ENCODE data around the gene GPR176. TPM values are rescaled to one million over a fixed set of nuclear protein-coding genes. Genes with fewer than 3 reads are reported as not detected.

Gene GPR176
- total RNA-seq, 4 donors from 2014 or later: 1.6 to 11.8 (median 4.6) TPM

GRCh38 chr15:39944726-39945125, 24.7 kb upstream of the GPR176 start:
- Histone ChIP-seq H3K9me3 (no peaks in the 10 kb centered on the region), H3K4me1 (peaks cover 0 to 13% (median 0%) of the 10 kb centered on the region in 3 donors), H3K27ac (peak overlapping the region in 3 of 4 donors; percentile 60 to 71 (median 67)), H3K4me3 (no peak overlapping the region), H3K36me3 (peaks cover 0 to 82% of the 10 kb centered on the region in 2 donors), H3K27me3 (no peaks in the 10 kb centered on the region)
- peak; percentile 90 for ATAC-seq
- TF ChIP-seq POLR2A (IDR thresholded peaks at IDR 0.05): no peak
- TF ChIP-seq POLR2AphosphoS5 (IDR thresholded peaks at IDR 0.05): peak; percentile 92
- TF ChIP-seq EP300 (IDR thresholded peaks at IDR 0.05): no peak
- TF ChIP-seq CTCF (IDR thresholded peaks at IDR 0.05): no peak
- WGBS, 2 donors (ENCODE audit: low coverage in 1 of 2): 14% methylated on average over 1 to 2 of the region's 4 CpGs

GRCh38 chr15:39942753-39943150, 22.7 kb upstream of the GPR176 start:
- H3K36me3 ChIP-seq: peaks cover 0 to 72% of the 10 kb centered on the region in 2 donors
- no peak overlapping the region for H3K4me3 ChIP-seq
- no peaks in the 10 kb centered on the region for H3K9me3 ChIP-seq
- WGBS, 2 donors (ENCODE audit: low coverage in 1 of 2): 63 to 97% methylated on average over 1 to 3 of the region's 3 CpGs
- H3K27me3 ChIP-seq: no peaks in the 10 kb centered on the region
- ATAC-seq: no peak
- H3K4me1 ChIP-seq: peaks cover 0 to 32% (median 0%) of the 10 kb centered on the region in 3 donors
- no peak for TF ChIP-seq EP300 (IDR thresholded peaks at IDR 0.05)
- no peak for TF ChIP-seq POLR2AphosphoS5 (IDR thresholded peaks at IDR 0.05)
- no peak for TF ChIP-seq CTCF (IDR thresholded peaks at IDR 0.05)
- no peak for TF ChIP-seq POLR2A (IDR thresholded peaks at IDR 0.05)
- no peak overlapping the region for H3K27ac ChIP-seq

GRCh38 chr15:39942101-39942752, 22.2 kb upstream of the GPR176 start:
- Histone ChIP-seq H3K27me3 (no peaks in the 10 kb centered on the region), H3K4me3 (no peak overlapping the region), H3K4me1 (peaks cover 0 to 37% (median 0%) of the 10 kb centered on the region in 3 donors), H3K9me3 (no peaks in the 10 kb centered on the region), H3K27ac (no peak overlapping the region), H3K36me3 (peaks cover 0 to 66% of the 10 kb centered on the region in 2 donors)
- ATAC-seq: no peak
- WGBS, 2 donors (ENCODE audit: low coverage in 1 of 2): 72 to 77% methylated on average over 3 of the region's 3 CpGs
- TF ChIP-seq EP300 (IDR thresholded peaks at IDR 0.05) (no peak), POLR2AphosphoS5 (IDR thresholded peaks at IDR 0.05) (no peak), POLR2A (IDR thresholded peaks at IDR 0.05) (no peak), CTCF (IDR thresholded peaks at IDR 0.05) (no peak)

GRCh38 chr15:39939487-39940452, 19.7 kb upstream of the GPR176 start:
- H3K9me3 ChIP-seq: no peaks in the 10 kb centered on the region
- H3K36me3 ChIP-seq: peaks cover 0 to 45% of the 10 kb centered on the region in 2 donors
- H3K27me3 ChIP-seq: no peaks in the 10 kb centered on the region
- H3K4me3 ChIP-seq: no peak overlapping the region
- H3K27ac ChIP-seq: no peak overlapping the region
- H3K4me1 ChIP-seq: peaks cover 3 to 56% (median 3%) of the 10 kb centered on the region in 3 donors
- no peak for ATAC-seq
- WGBS, 2 donors (ENCODE audit: low coverage in 1 of 2): 52 to 63% methylated on average over 5 of the region's 6 CpGs
- TF ChIP-seq CTCF (IDR thresholded peaks at IDR 0.05): no peak
- TF ChIP-seq POLR2A (IDR thresholded peaks at IDR 0.05): no peak
- TF ChIP-seq EP300 (IDR thresholded peaks at IDR 0.05): no peak
- no peak for TF ChIP-seq POLR2AphosphoS5 (IDR thresholded peaks at IDR 0.05)
